ENCODE measurements around the gene MYO15A.

Gene MYO15A

GRCh38 chr17:18100616-18101015 lies 7.9 kb upstream of the MYO15A start:
- TF ChIP-seq TAF1 (IDR thresholded peaks at IDR 0.05; ENCODE audit: borderline replicate concordance, insufficient read depth, low read length) = no peak
- TF ChIP-seq POLR2AphosphoS5 (IDR thresholded peaks at IDR 0.05; ENCODE audit: low read depth, low read length) = no peak
- no peak for TF ChIP-seq SIN3A (IDR thresholded peaks at IDR 0.05; ENCODE audit: borderline replicate concordance, insufficient read depth, low read length)
- no peak for TF ChIP-seq REST (IDR thresholded peaks at IDR 0.05; ENCODE audit: insufficient read depth in 1 of 2, low read depth in 2 of 2, low read length in 2 of 2)
- no peak for TF ChIP-seq FOXP2 (optimal IDR thresholded peaks at IDR 0.05; ENCODE audit: borderline replicate concordance, extremely low read depth, extremely low read length, insufficient read depth)

DNA sequence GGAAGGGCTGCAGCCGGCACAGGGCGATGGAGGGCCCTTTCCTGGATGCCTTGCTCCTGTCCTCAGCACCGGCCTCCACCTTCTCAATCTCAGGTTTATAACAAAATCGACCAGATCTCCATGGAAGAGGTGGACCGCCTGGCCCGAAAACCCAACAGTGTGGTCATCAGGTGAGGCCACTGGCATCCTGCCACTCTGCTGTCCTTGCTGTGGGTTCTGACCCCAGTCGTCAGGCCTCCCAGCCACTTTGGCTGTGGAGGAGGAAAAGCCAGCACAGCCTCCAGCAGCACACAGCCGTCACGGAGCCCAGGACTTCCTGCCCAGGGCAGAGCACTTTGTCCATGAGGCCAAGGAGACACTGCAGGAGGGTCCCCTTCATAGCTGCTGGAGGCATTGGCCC lies 6.7 kb upstream of the MYO15A start:
- TF ChIP-seq POLR2AphosphoS5 (IDR thresholded peaks at IDR 0.05; ENCODE audit: low read depth, low read length) (no peak), REST (IDR thresholded peaks at IDR 0.05; ENCODE audit: insufficient read depth in 1 of 2, low read depth in 2 of 2, low read length in 2 of 2) (no peak), TAF1 (IDR thresholded peaks at IDR 0.05; ENCODE audit: borderline replicate concordance, insufficient read depth, low read length) (no peak)

DNA sequence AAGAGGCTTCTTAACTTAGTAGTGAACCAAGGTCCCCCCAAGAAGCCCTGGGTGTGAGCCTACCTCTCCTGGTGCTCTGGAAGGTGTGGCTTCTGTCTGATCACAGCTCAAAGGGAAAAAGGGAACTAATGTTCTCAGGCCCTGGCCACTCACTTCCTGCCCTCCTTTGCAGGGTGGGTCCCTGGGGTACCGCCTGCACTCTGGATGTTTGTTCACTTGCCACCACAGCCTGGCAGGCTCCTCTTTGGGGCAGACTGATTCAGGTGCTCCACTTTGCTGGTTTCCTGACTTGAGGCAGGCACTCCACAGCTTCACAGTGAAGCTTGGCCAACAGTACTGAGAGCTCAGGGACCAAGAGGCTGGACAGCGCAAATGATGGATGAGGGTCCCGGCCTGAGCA lies 5.9 kb upstream of the MYO15A start:
- no peak for TF ChIP-seq SIN3A (IDR thresholded peaks at IDR 0.05; ENCODE audit: borderline replicate concordance, insufficient read depth, low read length)
- no peak for TF ChIP-seq TAF1 (IDR thresholded peaks at IDR 0.05; ENCODE audit: borderline replicate concordance, insufficient read depth, low read length)
- TF ChIP-seq POLR2AphosphoS5 (IDR thresholded peaks at IDR 0.05; ENCODE audit: low read depth, low read length) = no peak
- no peak for TF ChIP-seq REST (IDR thresholded peaks at IDR 0.05; ENCODE audit: insufficient read depth in 1 of 2, low read depth in 2 of 2, low read length in 2 of 2)
- no peak for TF ChIP-seq FOXP2 (optimal IDR thresholded peaks at IDR 0.05; ENCODE audit: borderline replicate concordance, extremely low read depth, extremely low read length, insufficient read depth)

- no peak for TF ChIP-seq POLR2AphosphoS5 (IDR thresholded peaks at IDR 0.05; ENCODE audit: low read depth, low read length)
- no peak for TF ChIP-seq FOXP2 (optimal IDR thresholded peaks at IDR 0.05; ENCODE audit: borderline replicate concordance, extremely low read depth, extremely low read length, insufficient read depth)
- TF ChIP-seq TAF1 (IDR thresholded peaks at IDR 0.05; ENCODE audit: borderline replicate concordance, insufficient read depth, low read length) = no peak
- no peak for TF ChIP-seq SIN3A (IDR thresholded peaks at IDR 0.05; ENCODE audit: borderline replicate concordance, insufficient read depth, low read length)
- TF ChIP-seq REST (IDR thresholded peaks at IDR 0.05; ENCODE audit: insufficient read depth in 1 of 2, low read depth in 2 of 2, low read length in 2 of 2) = no peak
Measured at GRCh38 chr17:18105027-18105426, 3.5 kb upstream of the MYO15A start.

- no peak for TF ChIP-seq FOXP2 (optimal IDR thresholded peaks at IDR 0.05; ENCODE audit: borderline replicate concordance, extremely low read depth, extremely low read length, insufficient read depth)
Measured at GRCh38 chr17:18105595-18105994, 3.0 kb upstream of the MYO15A start.

Data from PFSK-1 (cell line).